DMS79 treated with DMSO at 0.1 percent for 48 hours (cell line): ENCODE results near the gene OPHN1.
A peak's percentile ranks its signal among the peaks of the same experiment; 100 is the strongest.

ENCODE experiments used
- DNase-seq: peaks from one replicate; lab custom pipeline; 2025; lab: John Stamatoyannopoulos, UW

Gene OPHN1

GRCh38 chrX:68061206-68061535, 372.1 kb downstream of the OPHN1 start:
- no peak for DNase-seq

- no peak for DNase-seq
Observed at GRCh38 chrX:68060506-68061205, 372.6 kb downstream of the OPHN1 start.

GRCh38 chrX:68059469-68059868, 373.8 kb downstream of the OPHN1 start:
- no peak for DNase-seq

GRCh38 chrX:68049466-68049865, 383.8 kb downstream of the OPHN1 start:
- no peak for DNase-seq

- DNase-seq, result peak; percentile 72
Observed at GRCh38 chrX:68048774-68049173, 384.5 kb downstream of the OPHN1 start.

- DNase-seq, result peak; percentile 92
Observed at GRCh38 chrX:68045008-68045577, 388.2 kb downstream of the OPHN1 start.

GRCh38 chrX:68043713-68044438, 389.4 kb downstream of the OPHN1 start:
- DNase-seq, result peak; percentile 18

- DNase-seq, result no peak
Observed at GRCh38 chrX:68041110-68041509, 392.2 kb downstream of the OPHN1 start.

- DNase-seq, result no peak
Observed at GRCh38 chrX:68018248-68019203, 414.8 kb downstream of the OPHN1 start.

- DNase-seq, result no peak
Observed at GRCh38 chrX:67998540-67998939, 434.8 kb downstream of the OPHN1 start.
